AG04450 (cell line): ENCODE results near the gene DENND4C. TPM values are rescaled to one million over a fixed set of nuclear protein-coding genes. Genes with fewer than 3 reads are reported as not detected.

Experiments
- CTCF ChIA-PET: fragments of 300-600, 350-600 bp; formaldehyde crosslinking; extraction: SDS; loops from one replicate; lab custom pipeline; 2022; ENCODE audit warnings: antibody characterized with exemption, inconsistent platforms; lab: Charles Lee
- POLR2A ChIA-PET: fragments of 350-600 bp; formaldehyde crosslinking; extraction: SDS; loops from one replicate; lab custom pipeline; 2021; ENCODE audit warnings: antibody characterized with exemption, inconsistent platforms; lab: Yijun Ruan, JAX
- DNase-seq: peaks from one replicate; pipeline ENCODE4 v3.0.0-alpha.2; 2011; ENCODE audit warnings: low read depth, low spot score
- H3K27ac ChIP-seq: one replicate; pipeline ENCODE4 v1.5.1; 2012; ENCODE audit warnings: low read depth, low read length, control low read depth
- H3K27me3 ChIP-seq: one replicate; pipeline ENCODE4 v1.6.0; 2012; ENCODE audit warnings: low read length; ENCODE audit not compliant: control insufficient read depth, insufficient read depth
- H3K4me3 ChIP-seq: 2 replicates; pipeline ENCODE4 v1.5.1; 2011; ENCODE audit warnings: mild to moderate bottlenecking, low read depth, low read length, control low read depth
- H3K9me3 ChIP-seq: 2 replicates; pipeline ENCODE4 v1.5.1; 2012; ENCODE audit warnings: low read length; ENCODE audit not compliant: control insufficient read depth, insufficient read depth
- polyA plus RNA-seq: library from polyadenylated mRNA; depleted of rRNA; stranded (reverse); fragments of >200 nt; gene quantifications from 2 replicates; pipeline ENCODE4 v1.2.3, GENCODE V29; 2011
- TF ChIP-seq, protein P1 (sequence below): IDR thresholded peaks from 2 replicates; pipeline ENCODE4 v1.5.1; 2011; ENCODE audit warnings: low read depth, low read length, control low read depth, inconsistent platforms

Gene DENND4C
- polyA plus RNA-seq, 1 experiment = 27.9 TPM

GRCh38 chr9:19284729-19285128 lies 54.2 kb downstream of the DENND4C start:
- POLR2A ChIA-PET = no interaction called here

GRCh38 chr9:19286634-19287188 lies 56.2 kb downstream of the DENND4C start:
- no peaks in the 10 kb centered on the region for H3K27me3 ChIP-seq
- ChIA-PET CTCF (no interaction called here), POLR2A (no interaction called here)
- TF ChIP-seq, protein P1, sequence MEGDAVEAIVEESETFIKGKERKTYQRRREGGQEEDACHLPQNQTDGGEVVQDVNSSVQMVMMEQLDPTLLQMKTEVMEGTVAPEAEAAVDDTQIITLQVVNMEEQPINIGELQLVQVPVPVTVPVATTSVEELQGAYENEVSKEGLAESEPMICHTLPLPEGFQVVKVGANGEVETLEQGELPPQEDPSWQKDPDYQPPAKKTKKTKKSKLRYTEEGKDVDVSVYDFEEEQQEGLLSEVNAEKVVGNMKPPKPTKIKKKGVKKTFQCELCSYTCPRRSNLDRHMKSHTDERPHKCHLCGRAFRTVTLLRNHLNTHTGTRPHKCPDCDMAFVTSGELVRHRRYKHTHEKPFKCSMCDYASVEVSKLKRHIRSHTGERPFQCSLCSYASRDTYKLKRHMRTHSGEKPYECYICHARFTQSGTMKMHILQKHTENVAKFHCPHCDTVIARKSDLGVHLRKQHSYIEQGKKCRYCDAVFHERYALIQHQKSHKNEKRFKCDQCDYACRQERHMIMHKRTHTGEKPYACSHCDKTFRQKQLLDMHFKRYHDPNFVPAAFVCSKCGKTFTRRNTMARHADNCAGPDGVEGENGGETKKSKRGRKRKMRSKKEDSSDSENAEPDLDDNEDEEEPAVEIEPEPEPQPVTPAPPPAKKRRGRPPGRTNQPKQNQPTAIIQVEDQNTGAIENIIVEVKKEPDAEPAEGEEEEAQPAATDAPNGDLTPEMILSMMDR = no peak
- no peak for DNase-seq
- H3K9me3 ChIP-seq = no peaks in the 10 kb centered on the region
- H3K4me3 ChIP-seq = no peak overlapping the region
- no peak overlapping the region for H3K27ac ChIP-seq

More at GRCh38 chr9:19284729-19285128, 54.2 kb downstream of the DENND4C start:
- H3K27ac ChIP-seq = no peak overlapping the region
- CTCF ChIA-PET = no interaction called here
- no peaks in the 10 kb centered on the region for H3K27me3 ChIP-seq
- no peak overlapping the region for H3K4me3 ChIP-seq
- TF ChIP-seq, protein P1 = no peak
- H3K9me3 ChIP-seq = no peaks in the 10 kb centered on the region
- DNase-seq = no peak

GRCh38 chr9:19288081-19288480 lies 57.6 kb downstream of the DENND4C start:
- POLR2A ChIA-PET = no interaction called here
- Histone ChIP-seq H3K27ac (no peak overlapping the region), H3K9me3 (no peaks in the 10 kb centered on the region), H3K27me3 (no peaks in the 10 kb centered on the region), H3K4me3 (no peak overlapping the region)
- CTCF ChIA-PET = no interaction called here
- DNase-seq = no peak
- TF ChIP-seq, protein P1 = no peak

DNA sequence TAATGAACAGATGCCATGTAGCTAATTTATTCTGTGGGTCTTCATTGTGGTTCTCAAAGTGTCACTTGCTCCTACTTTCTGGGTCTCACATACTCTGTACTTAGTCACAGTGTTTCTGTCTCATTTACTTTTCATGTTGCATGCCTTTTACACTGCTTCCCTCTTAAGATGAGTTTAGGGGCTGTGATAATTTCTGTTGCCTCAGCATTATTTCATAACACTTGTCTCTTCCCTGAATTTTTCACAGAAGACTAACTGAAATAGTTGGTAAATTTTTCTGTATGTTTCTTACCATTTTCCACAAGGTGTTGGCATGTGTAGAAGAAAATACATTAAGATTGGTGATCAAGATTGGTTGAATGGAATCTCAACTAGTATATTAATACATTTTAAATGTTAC lies 59.6 kb downstream of the DENND4C start:
- no peak overlapping the region for H3K4me3 ChIP-seq
- H3K27ac ChIP-seq = no peak overlapping the region
- no peaks in the 10 kb centered on the region for H3K9me3 ChIP-seq
- ChIA-PET CTCF (no interaction called here), POLR2A (no interaction called here)
- DNase-seq = no peak
- no peaks in the 10 kb centered on the region for H3K27me3 ChIP-seq
- TF ChIP-seq, protein P1 = no peak

DNA sequence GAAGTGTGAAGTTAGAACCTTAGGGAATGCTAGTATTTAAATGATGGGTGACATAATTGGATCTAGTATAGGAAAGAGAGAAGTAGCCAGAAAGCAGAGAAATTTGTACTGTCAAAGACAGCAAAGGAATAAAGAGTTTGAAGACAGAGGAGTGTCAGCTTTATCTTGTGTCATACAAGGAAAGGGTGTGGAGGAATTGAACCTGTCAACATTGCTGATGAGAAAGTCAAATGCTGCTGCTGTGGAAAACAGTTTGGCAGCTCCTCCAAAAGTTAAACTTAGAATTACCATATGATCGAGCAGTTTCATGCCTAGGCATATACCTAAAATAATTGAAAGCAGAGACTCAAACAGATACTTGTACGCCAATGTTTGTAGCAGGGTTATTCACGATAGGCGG lies 63.7 kb downstream of the DENND4C start:
- CTCF ChIA-PET = no interaction called here
- DNase-seq = no peak

More for the DNA sequence above, 63.7 kb downstream of the DENND4C start:
- Histone ChIP-seq H3K9me3 (no peaks in the 10 kb centered on the region), H3K27me3 (no peaks in the 10 kb centered on the region), H3K4me3 (no peak overlapping the region), H3K27ac (no peak overlapping the region)
- TF ChIP-seq, protein P1 = no peak
- POLR2A ChIA-PET = no interaction called here
